Amygdala (tissue), 56 donors: ENCODE measurements around the gene GOLGA8R.
"Not testable (repeated sequence)": the region's sequence is repeated elsewhere in the genome, so short reads cannot be mapped to it uniquely, and the experiment has no call there.

Experiments used
- DNase-seq, 56 donors: peaks; one replicate each; lab custom pipeline; 2025; lab: John Stamatoyannopoulos, UW

The GOLGA8R gene

GRCh38 chr15:30414160-30414559 is at the start of gene GOLGA8R:
TSS of gene GOLGA8R (minus strand) at chr15:30414260. CDS start at chr15:30414162, 98 bp downstream.
- DNase-seq: not testable (repeated sequence)

- not testable (repeated sequence) for DNase-seq
Observed at GRCh38 chr15:30463849-30464248, 49.8 kb upstream of the GOLGA8R start.

GRCh38 chr15:30462176-30462575 is 48.1 kb upstream of the GOLGA8R start:
- not testable (repeated sequence) for DNase-seq

DNA sequence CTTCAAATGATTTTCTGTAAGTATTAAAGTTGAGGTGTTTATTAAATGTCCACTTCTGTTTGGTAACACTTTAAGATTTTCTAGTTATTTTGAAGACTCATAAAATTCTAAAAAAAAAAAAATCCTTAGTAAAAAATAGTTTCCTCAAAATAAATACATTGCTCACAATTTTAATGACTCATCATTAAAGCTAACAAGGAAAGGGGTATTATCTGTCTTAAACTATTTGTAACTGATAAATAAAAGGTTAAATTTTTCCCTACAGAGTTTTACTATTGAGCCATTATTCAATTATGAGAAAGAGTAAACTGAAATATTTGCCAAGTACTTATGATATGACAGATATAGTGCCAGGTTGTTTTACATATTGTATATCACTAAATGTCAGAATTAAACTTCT is 38.6 kb upstream of the GOLGA8R start:
- DNase-seq: not testable (repeated sequence)

- DNase-seq: not testable (repeated sequence)
Observed at GRCh38 chr15:30438348-30438747, 24.3 kb upstream of the GOLGA8R start.

DNA sequence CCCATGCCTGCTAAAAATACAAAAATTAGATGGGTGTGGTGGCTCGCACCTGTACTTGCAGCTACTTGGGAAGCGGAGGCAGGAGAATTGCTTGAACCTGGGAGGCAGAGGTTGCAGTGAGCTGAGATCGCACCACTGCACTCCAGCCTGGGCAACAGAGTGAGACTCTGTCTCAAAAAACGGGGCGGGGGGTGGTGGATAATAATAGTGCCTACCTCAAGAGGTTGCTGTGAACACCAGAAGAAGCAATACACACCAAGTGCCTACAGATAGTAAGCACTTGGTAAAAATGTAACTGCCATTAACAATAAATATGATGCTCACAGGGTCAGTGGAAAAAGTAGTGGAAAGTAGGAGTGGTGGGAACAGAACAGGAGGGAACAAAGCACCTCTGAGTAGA is 21.8 kb upstream of the GOLGA8R start:
- DNase-seq: not testable (repeated sequence)

- DNase-seq: not testable (repeated sequence)
Observed at GRCh38 chr15:30420723-30421122, 6.7 kb upstream of the GOLGA8R start.

- not testable (repeated sequence) for DNase-seq
Observed at GRCh38 chr15:30407636-30408035, 6.4 kb downstream of the GOLGA8R start.

- DNase-seq: not testable (repeated sequence)
Observed at GRCh38 chr15:30398988-30399387, 15.1 kb downstream of the GOLGA8R start.

DNA sequence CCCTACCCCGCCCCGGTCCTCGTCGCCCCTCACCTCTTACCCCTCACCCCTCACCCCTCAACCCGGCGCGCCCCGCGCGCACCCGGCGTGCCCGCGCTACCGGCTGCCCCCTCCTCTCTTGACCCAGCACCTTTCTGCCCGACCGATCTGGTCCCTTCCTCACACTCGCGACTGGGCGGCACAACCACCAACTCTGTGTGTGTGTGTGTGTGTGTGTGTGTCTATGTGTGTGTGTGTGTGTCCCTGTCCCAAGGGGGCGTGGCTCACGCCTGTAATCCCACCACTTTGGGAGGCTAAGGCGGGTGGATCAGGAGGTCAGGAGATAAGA is 20.4 kb downstream of the GOLGA8R start:
- DNase-seq: not testable (repeated sequence)

GRCh38 chr15:30392766-30393663 is 21.0 kb downstream of the GOLGA8R start, which contains the start of gene CHRFAM7A:
TSS of gene CHRFAM7A (minus strand) at chr15:30393540. CDS start at chr15:30383351, 10,189 bp downstream.
- DNase-seq: not testable (repeated sequence)

DNA sequence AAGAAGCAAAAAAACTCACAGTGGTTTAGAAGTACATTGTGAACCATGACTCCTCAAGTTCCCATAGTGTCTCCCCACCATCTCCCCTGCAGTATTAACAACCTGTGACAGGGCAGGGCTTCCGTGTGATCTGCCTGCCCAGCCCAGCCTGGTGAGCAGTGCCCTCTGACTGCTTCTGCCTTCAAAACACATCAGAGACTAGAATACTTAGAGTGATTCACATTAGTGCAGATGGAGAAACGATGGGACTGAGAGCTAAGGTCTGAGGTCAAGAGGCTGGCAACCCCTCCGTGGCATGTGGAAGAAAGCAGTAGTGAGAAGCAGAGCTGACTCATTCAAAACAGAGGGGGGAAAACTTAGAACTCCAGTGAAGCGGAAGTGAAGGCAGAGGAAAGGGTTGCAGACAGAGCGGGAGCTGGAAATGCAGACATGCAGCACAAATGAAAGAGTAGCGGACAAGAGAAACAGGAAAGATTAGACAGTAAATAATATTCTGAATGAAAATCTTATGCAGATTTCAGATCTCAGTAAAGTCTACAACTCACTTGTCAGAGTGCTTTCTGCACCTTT is 27.7 kb downstream of the GOLGA8R start:
- not testable (repeated sequence) for DNase-seq

DNA sequence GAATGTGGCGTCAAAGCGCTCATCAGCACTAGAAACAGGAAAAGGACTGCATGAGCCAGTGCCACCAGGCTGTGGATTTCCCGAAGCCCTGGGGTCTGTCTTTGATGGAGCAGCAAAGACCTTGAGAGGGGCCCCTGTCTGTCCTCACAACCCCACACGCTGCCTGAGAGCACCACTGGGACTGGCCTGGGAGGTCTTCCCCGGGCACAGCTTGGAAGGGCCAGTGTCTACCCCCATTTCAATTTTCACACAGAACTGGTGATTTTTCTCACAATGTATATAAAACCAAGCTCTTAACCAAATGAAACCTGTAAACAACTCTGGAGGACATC is 37.0 kb downstream of the GOLGA8R start:
- not testable (repeated sequence) for DNase-seq

GRCh38 chr15:30376375-30377081 is 37.5 kb downstream of the GOLGA8R start:
- not testable (repeated sequence) for DNase-seq

DNA sequence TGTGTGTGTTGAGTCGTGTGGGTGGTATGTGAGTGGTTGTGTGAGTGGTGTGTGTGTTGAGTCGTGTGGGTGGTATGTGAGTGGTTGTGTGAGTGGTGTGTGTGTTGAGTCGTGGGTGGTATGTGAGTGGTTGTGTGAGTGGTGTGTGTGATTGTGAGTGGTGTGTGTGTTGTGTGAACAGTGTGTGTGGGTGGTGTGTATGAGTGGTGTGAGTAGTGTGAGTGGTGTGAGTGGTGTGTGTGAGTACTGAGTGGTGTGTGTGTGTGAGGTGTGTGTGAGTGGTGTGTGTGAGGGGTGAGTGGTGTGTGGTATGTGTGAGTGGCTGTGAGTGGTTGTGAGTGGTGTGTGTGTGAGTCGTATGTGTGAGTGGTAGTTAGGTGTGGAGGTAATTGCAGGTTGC is 38.2 kb downstream of the GOLGA8R start:
- DNase-seq: not testable (repeated sequence)

- DNase-seq: not testable (repeated sequence)
Observed at GRCh38 chr15:30374862-30375261, 39.2 kb downstream of the GOLGA8R start.

- not testable (repeated sequence) for DNase-seq
Observed at GRCh38 chr15:30368271-30368670, 45.8 kb downstream of the GOLGA8R start.

GRCh38 chr15:30367246-30367645 is 46.8 kb downstream of the GOLGA8R start:
- not testable (repeated sequence) for DNase-seq

DNA sequence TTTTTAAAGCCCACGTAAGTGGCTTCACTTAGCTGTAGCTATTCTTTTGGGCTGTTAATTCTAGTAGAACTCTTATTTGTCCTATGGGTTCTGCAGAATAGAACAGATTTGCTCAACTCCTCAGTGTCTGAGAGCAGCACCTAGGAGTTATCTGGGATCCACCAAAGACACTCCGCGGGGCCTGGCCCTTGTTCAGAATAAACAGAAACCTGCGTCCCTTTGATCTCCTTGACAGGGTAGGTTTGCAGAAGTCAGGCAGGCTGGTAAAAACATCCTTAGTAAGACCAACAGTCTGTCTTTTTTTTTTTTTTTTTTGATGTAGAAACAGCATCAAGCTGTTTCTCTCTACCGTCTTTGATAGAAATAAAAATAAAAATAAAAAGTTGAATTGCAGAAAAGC is 52.7 kb downstream of the GOLGA8R start:
- not testable (repeated sequence) for DNase-seq

DNA sequence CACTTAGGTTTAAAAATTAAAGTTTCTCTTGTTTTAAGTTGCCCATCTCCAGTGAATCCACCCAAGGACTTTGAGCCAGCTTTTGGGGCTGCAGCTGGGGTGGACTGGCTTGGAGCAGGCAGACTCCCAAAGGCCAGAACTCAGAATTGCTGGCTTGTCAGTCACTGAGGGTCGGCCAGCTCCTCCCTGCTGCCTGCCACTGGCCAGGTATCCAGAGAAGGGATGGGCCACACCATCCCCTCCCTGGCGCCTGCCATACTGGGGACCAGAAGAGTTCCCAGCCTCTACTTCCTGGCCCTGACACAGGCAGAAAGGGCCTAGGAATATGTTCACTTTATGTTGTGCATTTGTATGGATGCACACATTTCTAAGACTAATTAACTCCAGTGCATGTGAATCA is 53.1 kb downstream of the GOLGA8R start:
- not testable (repeated sequence) for DNase-seq

DNA sequence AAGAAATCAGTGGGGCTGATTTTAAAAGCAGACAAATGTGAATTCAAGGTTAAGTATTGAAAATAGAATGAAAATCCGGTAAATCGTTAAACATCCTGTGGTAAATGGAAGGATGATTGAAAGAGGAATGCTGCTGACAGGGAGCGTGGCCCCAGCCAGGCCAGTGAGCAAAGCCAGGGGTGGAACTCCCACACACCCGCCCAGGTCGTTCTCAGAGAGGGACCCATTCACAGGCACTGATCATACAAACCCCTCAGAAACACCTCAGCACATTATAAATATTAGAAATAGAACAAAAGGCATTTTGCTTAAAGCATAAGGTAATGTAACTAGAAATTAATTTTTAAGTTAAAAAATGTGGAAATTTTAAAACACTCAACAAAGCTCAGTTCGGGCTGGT is 59.0 kb downstream of the GOLGA8R start:
- DNase-seq: not testable (repeated sequence)
